DND-41 (cell line): ENCODE results near the gene RALGPS2.

ENCODE experiments used
- CTCF ChIP-seq: IDR thresholded peaks from 2 replicates; pipeline ENCODE4 v1.5.1; 2012; ENCODE audit warnings: borderline replicate concordance, low read length, moderate library complexity, mild to moderate bottlenecking; ENCODE audit not compliant: poor library complexity, severe bottlenecking; ENCODE audit errors: extremely low read depth
- EZH2 ChIP-seq: IDR thresholded peaks from 3 replicates; pipeline ENCODE4 v1.6.1; 2012; ENCODE audit warnings: borderline replicate concordance, low read depth, mild to moderate bottlenecking, moderate library complexity, low read length, inconsistent platforms; ENCODE audit not compliant: severe bottlenecking

DNA sequence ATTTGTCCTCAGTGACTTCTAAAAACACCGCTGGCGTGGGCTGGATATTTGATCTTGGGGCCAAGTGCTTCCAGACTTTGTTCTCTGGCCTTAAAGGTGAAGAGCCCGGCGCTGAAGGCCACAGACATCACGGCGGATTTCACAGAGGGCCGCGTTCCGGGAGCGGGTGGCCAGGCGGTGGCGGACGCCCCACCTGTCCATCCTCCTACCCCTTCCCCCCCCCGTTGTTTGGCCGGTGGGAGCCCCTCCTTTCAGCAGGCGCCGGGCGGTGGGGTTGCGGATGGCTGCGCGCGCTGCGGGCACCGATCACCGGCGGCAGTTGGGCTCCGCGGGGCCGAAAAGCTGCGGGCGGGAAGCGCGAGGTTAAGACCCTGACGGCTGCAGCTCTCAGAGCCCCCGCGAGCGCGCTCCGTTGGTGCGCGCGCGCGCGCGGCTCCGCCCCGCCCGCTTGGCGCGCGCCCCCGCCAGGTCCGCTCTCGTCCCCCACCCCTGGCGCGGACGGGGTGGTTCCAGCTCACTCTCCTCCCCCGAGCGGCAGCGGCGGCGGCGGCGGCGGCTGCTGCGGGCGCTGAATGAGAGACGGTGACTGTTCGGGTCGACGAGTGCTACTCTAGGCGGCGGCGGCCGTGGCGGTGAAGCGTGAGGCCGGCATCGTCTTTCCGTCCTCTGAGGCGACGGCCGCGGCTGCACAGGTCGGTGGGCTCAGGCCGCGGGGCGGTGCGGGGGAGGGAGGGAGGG lies at the start of gene RALGPS2:
- TF ChIP-seq CTCF (no peak), EZH2 (no peak)
